ENCODE data around the gene TUBGCP6. TPM values are rescaled to one million over a fixed set of nuclear protein-coding genes. Genes with fewer than 3 reads are reported as not detected.
"Not testable (repeated sequence)": the region's sequence is repeated elsewhere in the genome, so short reads cannot be mapped to it uniquely, and the experiment has no call there.

The TUBGCP6 gene
- total and polyA plus RNA-seq, 11 donors: 11.6 to 28.8 (median 17.7) TPM

- DNase-seq: peak in 2 of 5 donors; percentile 28 to 67
- TF ChIP-seq POLR2A (IDR thresholded peaks at IDR 0.05): no peak
- TF ChIP-seq, protein P1, sequence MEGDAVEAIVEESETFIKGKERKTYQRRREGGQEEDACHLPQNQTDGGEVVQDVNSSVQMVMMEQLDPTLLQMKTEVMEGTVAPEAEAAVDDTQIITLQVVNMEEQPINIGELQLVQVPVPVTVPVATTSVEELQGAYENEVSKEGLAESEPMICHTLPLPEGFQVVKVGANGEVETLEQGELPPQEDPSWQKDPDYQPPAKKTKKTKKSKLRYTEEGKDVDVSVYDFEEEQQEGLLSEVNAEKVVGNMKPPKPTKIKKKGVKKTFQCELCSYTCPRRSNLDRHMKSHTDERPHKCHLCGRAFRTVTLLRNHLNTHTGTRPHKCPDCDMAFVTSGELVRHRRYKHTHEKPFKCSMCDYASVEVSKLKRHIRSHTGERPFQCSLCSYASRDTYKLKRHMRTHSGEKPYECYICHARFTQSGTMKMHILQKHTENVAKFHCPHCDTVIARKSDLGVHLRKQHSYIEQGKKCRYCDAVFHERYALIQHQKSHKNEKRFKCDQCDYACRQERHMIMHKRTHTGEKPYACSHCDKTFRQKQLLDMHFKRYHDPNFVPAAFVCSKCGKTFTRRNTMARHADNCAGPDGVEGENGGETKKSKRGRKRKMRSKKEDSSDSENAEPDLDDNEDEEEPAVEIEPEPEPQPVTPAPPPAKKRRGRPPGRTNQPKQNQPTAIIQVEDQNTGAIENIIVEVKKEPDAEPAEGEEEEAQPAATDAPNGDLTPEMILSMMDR (IDR thresholded peaks at IDR 0.05): no peak
- Histone ChIP-seq H3K9me3 (no peaks in the 10 kb centered on the region), H3K4me3 (peak overlapping the region in 9 of 12 donors; percentile 30 to 60 (median 51)), H3K27ac (no peak overlapping the region), H3K4me1 (peaks cover 0 to 18% (median 0%) of the 10 kb centered on the region in 12 donors), H3K36me3 (no peaks in the 10 kb centered on the region), H3K27me3 (peaks cover 10 to 40% (median 20%) of the 10 kb centered on the region in 9 donors)
- WGBS, 4 donors: 2 to 3% (median 2%) methylated on average over 28 to 70 of the region's 70 CpGs
- intact Hi-C loops (cut with DNase I): no loop called here
- peak in 1 of 4 donors; percentile 23 for ATAC-seq
These were observed 75.0 kb downstream of the TUBGCP6 start for GRCh38 chr22:50169774-50170341.

- 7 to 12% (median 10%) methylated on average over 34 to 36 of the region's 36 CpGs for WGBS, 4 donors
- Histone ChIP-seq H3K4me3 (peak overlapping the region in 7 of 12 donors; percentile 43 to 60 (median 52)), H3K27ac (no peak overlapping the region), H3K9me3 (no peaks in the 10 kb centered on the region), H3K36me3 (no peaks in the 10 kb centered on the region), H3K27me3 (peaks cover 10 to 40% (median 20%) of the 10 kb centered on the region in 9 donors), H3K4me1 (peaks cover 0 to 18% (median 0%) of the 10 kb centered on the region in 12 donors)
- ATAC-seq: no peak
- TF ChIP-seq, protein P1 (IDR thresholded peaks at IDR 0.05): no peak
- no peak for TF ChIP-seq POLR2A (IDR thresholded peaks at IDR 0.05)
- peak in 1 of 5 donors; percentile 25 for DNase-seq
- intact Hi-C loops (cut with DNase I): no loop called here
These were observed 75.6 kb downstream of the TUBGCP6 start for GRCh38 chr22:50169181-50169759.

GRCh38 chr22:50168490-50169180 is 76.2 kb downstream of the TUBGCP6 start:
- H3K27me3 ChIP-seq: peaks cover 10 to 37% (median 20%) of the 10 kb centered on the region in 9 donors
- H3K27ac ChIP-seq; H3K36me3 ChIP-seq; H3K4me3 ChIP-seq; DNase-seq; intact Hi-C loops (cut with DNase I); ATAC-seq; H3K9me3 ChIP-seq: not testable (repeated sequence)
- H3K4me1 ChIP-seq: peaks cover 0 to 18% (median 0%) of the 10 kb centered on the region in 12 donors
- 37 to 53% (median 47%) methylated on average over 5 of the region's 5 CpGs for WGBS, 4 donors

- Histone ChIP-seq H3K27me3 (peaks cover 10 to 33% (median 20%) of the 10 kb centered on the region in 9 donors), H3K9me3 (no peaks in the 10 kb centered on the region), H3K4me3 (no peak overlapping the region), H3K36me3 (no peaks in the 10 kb centered on the region), H3K27ac (no peak overlapping the region), H3K4me1 (peaks cover 0 to 18% (median 0%) of the 10 kb centered on the region in 12 donors)
- WGBS, 4 donors: 33 to 43% (median 38%) methylated on average over 11 of the region's 11 CpGs
- ATAC-seq (no peak), DNase-seq (peak in 1 of 5 donors; percentile 19)
- TF ChIP-seq, protein P1 (IDR thresholded peaks at IDR 0.05): no peak
- no peak for TF ChIP-seq POLR2A (IDR thresholded peaks at IDR 0.05)
- intact Hi-C loops (cut with DNase I): no loop called here
These were observed 76.9 kb downstream of the TUBGCP6 start for GRCh38 chr22:50167689-50168489.

Other genes with a start within 250 kb of the TUBGCP6 start
- gene IL17REL, start 232.3 kb downstream of the TUBGCP6 start, total RNA-seq: not detected
- not detected for gene IL17REL, start 232.3 kb downstream of the TUBGCP6 start, polyA plus RNA-seq
- not detected for gene TTLL8, start 186.7 kb downstream of the TUBGCP6 start, total RNA-seq
- gene TTLL8, start 186.7 kb downstream of the TUBGCP6 start, polyA plus RNA-seq: not detected
- gene MLC1, start 159.6 kb downstream of the TUBGCP6 start, total RNA-seq: under 1 TPM in 4 of 9 donors, not detected in 5; 0.07 to 0.80 (median 0.30) TPM
- under 1 TPM; 0.03 to 0.19 TPM for gene MLC1, start 159.6 kb downstream of the TUBGCP6 start, polyA plus RNA-seq
- gene MOV10L1, start 155.0 kb downstream of the TUBGCP6 start, total RNA-seq: under 1 TPM in 3 of 9 donors, not detected in 6; 0.09 to 0.63 (median 0.13) TPM
- gene MOV10L1, start 155.0 kb downstream of the TUBGCP6 start, polyA plus RNA-seq: under 1 TPM; 0.06 to 0.27 TPM
- under 1 TPM in 5 of 9 donors, not detected in 4; 0.08 to 0.77 (median 0.56) TPM for gene PANX2, start 74.3 kb downstream of the TUBGCP6 start, total RNA-seq
- under 1 TPM in 1 of 2 donors, not detected in 1; 0.08 TPM for gene PANX2, start 74.3 kb downstream of the TUBGCP6 start, polyA plus RNA-seq
- gene TRABD, start 59.1 kb downstream of the TUBGCP6 start, total RNA-seq: 10 to 100 TPM; 14.3 to 28.1 (median 17.5) TPM
- gene TRABD, start 59.1 kb downstream of the TUBGCP6 start, polyA plus RNA-seq: 10 to 100 TPM; 25.8 to 32.9 TPM
- 10 to 100 TPM; 10.4 to 23.8 (median 12.8) TPM for gene SELENOO, start 44.0 kb downstream of the TUBGCP6 start, total RNA-seq
- 10 to 100 TPM; 16.0 to 20.4 TPM for gene SELENOO, start 44.0 kb downstream of the TUBGCP6 start, polyA plus RNA-seq
- gene HDAC10, start 6.2 kb upstream of the TUBGCP6 start, total RNA-seq: 10 to 100 TPM in 6 of 9 donors, 1 to 10 TPM in 3; 6.8 to 22.4 (median 10.9) TPM
- gene HDAC10, start 6.2 kb upstream of the TUBGCP6 start, polyA plus RNA-seq: 1 to 10 TPM; 6.2 to 10.0 TPM
- gene MAPK12, start 16.7 kb upstream of the TUBGCP6 start, total RNA-seq: 10 to 100 TPM; 12.2 to 18.0 (median 15.5) TPM
- gene MAPK12, start 16.7 kb upstream of the TUBGCP6 start, polyA plus RNA-seq: 10 to 100 TPM; 11.6 to 17.9 TPM
- 10 to 100 TPM in 1 of 9 donors, 1 to 10 TPM in 8; 5.0 to 12.1 (median 7.0) TPM for gene MAPK11, start 25.4 kb upstream of the TUBGCP6 start, total RNA-seq
- 1 to 10 TPM; 7.8 to 9.9 TPM for gene MAPK11, start 25.4 kb upstream of the TUBGCP6 start, polyA plus RNA-seq
- gene PLXNB2, start 62.6 kb upstream of the TUBGCP6 start, total RNA-seq: 100 to 1,000 TPM in 2 of 9 donors, 10 to 100 TPM in 7; 44.4 to 139 (median 57.9) TPM
- 10 to 100 TPM; 35.1 to 40.3 TPM for gene PLXNB2, start 62.6 kb upstream of the TUBGCP6 start, polyA plus RNA-seq
- 1 to 10 TPM; 1.0 to 3.2 (median 2.0) TPM for gene DENND6B, start 82.0 kb upstream of the TUBGCP6 start, total RNA-seq
- gene DENND6B, start 82.0 kb upstream of the TUBGCP6 start, polyA plus RNA-seq: 1 to 10 TPM; 1.0 to 1.3 TPM
- gene PPP6R2, start 98.3 kb upstream of the TUBGCP6 start, total RNA-seq: 10 to 100 TPM; 31.6 to 68.1 (median 41.5) TPM
- 10 to 100 TPM; 29.6 to 42.4 TPM for gene PPP6R2, start 98.3 kb upstream of the TUBGCP6 start, polyA plus RNA-seq
- 10 to 100 TPM; 44.9 to 91.8 (median 63.2) TPM for gene SBF1, start 230.0 kb upstream of the TUBGCP6 start, total RNA-seq
- 10 to 100 TPM; 38.2 to 63.8 TPM for gene SBF1, start 230.0 kb upstream of the TUBGCP6 start, polyA plus RNA-seq
- gene ADM2, start 236.5 kb upstream of the TUBGCP6 start, total RNA-seq: under 1 TPM in 3 of 9 donors, not detected in 6; 0.04 to 0.67 (median 0.19) TPM
- gene ADM2, start 236.5 kb upstream of the TUBGCP6 start, polyA plus RNA-seq: under 1 TPM in 1 of 2 donors, not detected in 1; 0.22 TPM
- not detected for gene MIOX, start 241.8 kb upstream of the TUBGCP6 start, total RNA-seq
- not detected for gene MIOX, start 241.8 kb upstream of the TUBGCP6 start, polyA plus RNA-seq

All from heart left ventricle (tissue), 16 donors.